ENCODE data around the gene NECAB3. TPM values are rescaled to one million over a fixed set of nuclear protein-coding genes. Genes with fewer than 3 reads are reported as not detected.
"Not testable (repeated sequence)": the region's sequence is repeated elsewhere in the genome, so short reads cannot be mapped to it uniquely, and the experiment has no call there.

The NECAB3 gene
- total RNA-seq, 4 donors from 2014 or later = 12.6 to 25.9 (median 19.1) TPM

DNA sequence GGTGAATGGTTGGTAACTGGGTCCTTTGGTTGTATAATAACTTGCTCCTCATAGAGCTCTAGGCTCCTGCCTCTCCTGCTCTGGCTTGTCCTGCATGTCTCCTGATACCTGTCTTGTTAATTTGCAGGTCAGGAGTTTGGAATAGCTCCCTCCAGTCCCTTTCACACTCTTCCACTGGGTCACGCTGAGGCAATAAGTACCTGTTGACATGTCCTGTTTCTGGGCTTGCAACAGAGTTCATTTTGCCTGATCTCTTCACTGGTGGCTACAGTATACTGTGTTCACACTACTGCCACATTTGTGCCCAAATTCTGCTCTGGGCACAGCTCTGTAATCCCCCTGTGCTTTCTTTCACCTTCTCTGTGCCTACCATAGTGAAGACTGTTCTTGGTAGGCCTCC, 37.5 kb downstream of the NECAB3 start:
- Histone ChIP-seq H3K36me3 (peaks cover 7 to 100% (median 21%) of the 10 kb centered on the region in 3 donors), H3K27me3 (no peaks in the 10 kb centered on the region), H3K27ac (no peak overlapping the region), H3K4me1 (no peaks in the 10 kb centered on the region), H3K9me3 (no peaks in the 10 kb centered on the region), H3K4me3 (no peak overlapping the region)
- DNase-seq = no peak
- TF ChIP-seq, protein P1, sequence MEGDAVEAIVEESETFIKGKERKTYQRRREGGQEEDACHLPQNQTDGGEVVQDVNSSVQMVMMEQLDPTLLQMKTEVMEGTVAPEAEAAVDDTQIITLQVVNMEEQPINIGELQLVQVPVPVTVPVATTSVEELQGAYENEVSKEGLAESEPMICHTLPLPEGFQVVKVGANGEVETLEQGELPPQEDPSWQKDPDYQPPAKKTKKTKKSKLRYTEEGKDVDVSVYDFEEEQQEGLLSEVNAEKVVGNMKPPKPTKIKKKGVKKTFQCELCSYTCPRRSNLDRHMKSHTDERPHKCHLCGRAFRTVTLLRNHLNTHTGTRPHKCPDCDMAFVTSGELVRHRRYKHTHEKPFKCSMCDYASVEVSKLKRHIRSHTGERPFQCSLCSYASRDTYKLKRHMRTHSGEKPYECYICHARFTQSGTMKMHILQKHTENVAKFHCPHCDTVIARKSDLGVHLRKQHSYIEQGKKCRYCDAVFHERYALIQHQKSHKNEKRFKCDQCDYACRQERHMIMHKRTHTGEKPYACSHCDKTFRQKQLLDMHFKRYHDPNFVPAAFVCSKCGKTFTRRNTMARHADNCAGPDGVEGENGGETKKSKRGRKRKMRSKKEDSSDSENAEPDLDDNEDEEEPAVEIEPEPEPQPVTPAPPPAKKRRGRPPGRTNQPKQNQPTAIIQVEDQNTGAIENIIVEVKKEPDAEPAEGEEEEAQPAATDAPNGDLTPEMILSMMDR (IDR thresholded peaks at IDR 0.05) = no peak
- TF ChIP-seq POLR2A (IDR thresholded peaks at IDR 0.05) = no peak
- WGBS, 2 donors = 83 to 92% methylated on average over 1 of the region's 1 CpG
- intact Hi-C loops (cut with DNase I) = no loop called here

DNA sequence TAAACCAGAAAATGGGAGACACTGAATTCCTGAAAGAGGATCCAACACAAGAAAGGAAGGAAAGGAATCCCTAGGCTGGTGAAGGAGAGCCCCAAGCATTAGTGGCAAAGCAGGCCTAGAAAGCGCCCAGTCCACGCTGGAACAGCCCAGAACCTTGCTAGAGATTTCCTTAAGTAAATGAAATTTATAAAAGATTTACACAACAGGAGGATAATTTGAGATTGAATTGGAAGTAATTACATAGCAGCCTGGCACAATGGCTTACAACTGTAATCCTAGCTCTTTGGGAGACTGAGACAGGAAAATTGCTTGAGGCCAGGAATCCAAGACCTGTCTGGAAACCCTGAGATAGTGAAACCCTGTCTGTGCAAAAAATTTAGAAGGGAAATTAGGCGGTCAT, 38.9 kb downstream of the NECAB3 start:
- H3K4me1 ChIP-seq = no peaks in the 10 kb centered on the region
- H3K4me3 ChIP-seq = no peak overlapping the region
- intact Hi-C loops (cut with DNase I) = no loop called here
- H3K9me3 ChIP-seq = no peaks in the 10 kb centered on the region
- TF ChIP-seq POLR2A (IDR thresholded peaks at IDR 0.05) = no peak
- TF ChIP-seq, protein P1 (IDR thresholded peaks at IDR 0.05) = no peak
- WGBS, 2 donors = 93 to 100% methylated on average over 3 of the region's 3 CpGs
- H3K27me3 ChIP-seq = no peaks in the 10 kb centered on the region
- H3K36me3 ChIP-seq = peaks cover 2 to 100% (median 22%) of the 10 kb centered on the region in 3 donors
- DNase-seq = no peak
- H3K27ac ChIP-seq = no peak overlapping the region

DNA sequence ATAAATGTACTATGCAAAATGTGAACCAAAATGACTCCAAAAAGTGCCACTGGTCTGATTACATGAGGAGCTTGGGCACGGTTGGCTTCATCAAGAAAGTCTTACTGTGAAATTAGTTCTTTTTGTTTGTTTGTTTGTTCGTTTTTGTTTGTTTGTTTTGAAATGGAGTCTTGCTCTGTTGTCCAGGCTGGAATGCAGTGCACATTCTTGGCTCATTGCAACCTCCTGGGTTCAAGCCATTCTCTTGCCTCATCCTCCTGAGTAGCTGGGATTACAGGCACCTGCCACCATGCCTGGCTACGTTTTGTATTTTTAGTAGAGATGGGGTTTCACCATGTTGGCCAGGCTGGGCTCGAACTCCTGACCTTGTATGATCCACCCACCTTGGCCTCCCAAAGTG, 42.3 kb downstream of the NECAB3 start:
- H3K9me3 ChIP-seq; H3K4me3 ChIP-seq; DNase-seq; H3K27me3 ChIP-seq; H3K4me1 ChIP-seq; H3K27ac ChIP-seq; intact Hi-C loops (cut with DNase I): not testable (repeated sequence)
- 82 to 89% methylated on average over 4 of the region's 4 CpGs for WGBS, 2 donors
- H3K36me3 ChIP-seq = peaks cover 0 to 100% (median 25%) of the 10 kb centered on the region in 3 donors

DNA sequence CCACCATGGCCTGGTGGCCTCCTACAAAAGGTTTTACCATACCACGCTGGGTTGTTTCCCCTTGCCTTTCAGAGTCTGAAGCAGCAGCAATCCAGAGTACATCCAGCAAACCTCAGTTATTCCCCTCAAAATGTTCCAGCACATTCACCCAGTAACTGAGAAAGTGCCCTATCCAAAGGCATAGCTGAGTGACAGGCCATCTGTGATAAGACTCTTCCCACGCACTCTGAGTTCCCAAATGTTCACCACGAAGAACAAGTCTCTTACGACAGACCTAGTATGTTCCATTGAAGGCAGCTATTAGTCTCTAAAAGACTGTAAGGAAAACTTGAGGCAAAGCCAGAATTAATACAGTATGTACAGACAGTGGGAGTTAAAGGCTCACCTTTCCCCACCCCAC, 43.7 kb downstream of the NECAB3 start:
- H3K9me3 ChIP-seq = no peaks in the 10 kb centered on the region
- intact Hi-C loops (cut with DNase I) = no loop called here
- no peaks in the 10 kb centered on the region for H3K4me1 ChIP-seq
- TF ChIP-seq, protein P1 (IDR thresholded peaks at IDR 0.05) = no peak
- no peak for TF ChIP-seq POLR2A (IDR thresholded peaks at IDR 0.05)
- DNase-seq = no peak
- no peak overlapping the region for H3K27ac ChIP-seq
- WGBS, 2 donors = 95 to 97% methylated on average over 4 of the region's 4 CpGs
- no peak overlapping the region for H3K4me3 ChIP-seq
- H3K36me3 ChIP-seq = peaks cover 0 to 100% (median 34%) of the 10 kb centered on the region in 3 donors
- H3K27me3 ChIP-seq = no peaks in the 10 kb centered on the region

DNA sequence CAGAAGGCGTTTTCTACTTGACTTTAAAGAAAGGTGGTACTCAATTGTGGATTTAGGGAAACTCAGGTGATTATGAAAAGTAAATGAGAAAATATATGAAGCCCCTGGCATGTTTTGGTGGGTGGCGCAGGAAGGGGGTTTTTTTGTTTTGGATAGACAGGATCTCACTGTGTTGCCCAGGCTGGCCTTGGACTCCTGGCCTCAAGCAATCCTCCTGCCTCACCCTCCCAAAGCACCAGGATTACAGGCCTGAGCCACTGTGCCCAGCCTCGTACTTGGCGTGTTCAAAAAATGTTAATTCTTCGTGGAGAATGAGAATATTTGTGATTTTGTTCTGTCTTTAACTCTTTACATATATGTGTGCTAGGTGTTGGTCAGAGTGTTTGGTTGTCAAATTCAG, 44.2 kb downstream of the NECAB3 start:
- Histone ChIP-seq H3K9me3 (no peaks in the 10 kb centered on the region), H3K36me3 (peaks cover 0 to 100% (median 36%) of the 10 kb centered on the region in 3 donors), H3K27me3 (no peaks in the 10 kb centered on the region), H3K4me1 (no peaks in the 10 kb centered on the region), H3K4me3 (no peak overlapping the region), H3K27ac (no peak overlapping the region)
- intact Hi-C loops (cut with DNase I) = no loop called here
- no peak for DNase-seq
- TF ChIP-seq POLR2A (IDR thresholded peaks at IDR 0.05) = no peak
- TF ChIP-seq, protein P1 (IDR thresholded peaks at IDR 0.05) = no peak
- 88% methylated on average over 5 of the region's 5 CpGs for WGBS, 2 donors

DNA sequence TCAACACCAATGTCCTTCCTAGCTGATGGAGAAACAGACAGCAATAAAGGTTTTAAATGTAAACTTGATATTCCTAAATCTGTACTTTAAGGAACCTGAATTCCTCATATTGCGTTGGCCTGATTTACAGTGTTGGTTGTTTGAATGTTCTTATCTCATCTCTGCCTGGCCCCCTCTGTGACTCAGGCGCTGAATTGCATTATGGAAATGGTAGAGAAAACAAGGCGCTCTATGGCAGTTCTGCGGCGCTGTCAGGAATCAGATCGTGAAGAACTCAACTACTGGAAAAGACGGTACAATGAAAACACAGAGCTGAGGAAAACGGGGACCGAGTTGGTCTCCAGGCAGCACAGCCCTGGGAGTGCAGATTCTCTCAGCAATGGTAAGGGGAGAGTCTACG, 44.7 kb downstream of the NECAB3 start:
- Histone ChIP-seq H3K27me3 (no peaks in the 10 kb centered on the region), H3K4me3 (no peak overlapping the region), H3K36me3 (peaks cover 0 to 100% (median 36%) of the 10 kb centered on the region in 3 donors), H3K27ac (no peak overlapping the region), H3K9me3 (no peaks in the 10 kb centered on the region), H3K4me1 (no peaks in the 10 kb centered on the region)
- intact Hi-C loops (cut with DNase I) = no loop called here
- WGBS, 2 donors = 91 to 97% methylated on average over 5 to 10 of the region's 10 CpGs
- TF ChIP-seq, protein P1 (IDR thresholded peaks at IDR 0.05) = no peak
- TF ChIP-seq POLR2A (IDR thresholded peaks at IDR 0.05) = no peak
- no peak for DNase-seq

All from esophagus squamous epithelium (tissue), 5 donors.